Stimulated activated CD8-positive, alpha-beta memory T cell treated with anti-CD3 and anti-CD28 coated beads, Interleukin-2, amount 100 ng/mL, for 1 hour (primary cell): ENCODE measurements around the gene SLFN5.
"Not testable (repeated sequence)": the region's sequence is repeated elsewhere in the genome, so short reads cannot be mapped to it uniquely, and the experiment has no call there.

Experiments used
- DNase-seq, 2 donors: peaks; one replicate each; pipeline ENCODE4 v3.0.0-alpha.2; 2020; ENCODE audit warnings: low read depth in 2 of 2

The SLFN5 gene

DNA sequence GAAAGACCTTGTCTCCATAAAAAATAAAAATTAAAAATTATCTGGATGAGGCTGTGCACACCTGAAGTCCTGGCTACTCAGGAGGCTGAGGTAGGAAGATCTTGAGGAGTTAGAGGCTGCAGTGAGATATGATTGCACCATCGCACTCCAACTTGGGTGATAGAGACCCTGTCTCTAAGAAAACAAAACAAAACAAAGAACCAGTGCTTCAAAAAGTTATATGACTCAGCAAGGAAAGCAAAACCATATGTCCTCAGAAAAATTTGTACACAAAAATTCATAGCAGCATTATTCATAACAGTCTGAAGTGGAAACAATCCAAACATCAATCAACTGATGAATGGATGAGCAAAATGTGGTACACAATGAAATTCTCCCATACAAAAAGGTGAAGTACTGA, 48.9 kb downstream of the SLFN5 start:
- no peak for DNase-seq

DNA sequence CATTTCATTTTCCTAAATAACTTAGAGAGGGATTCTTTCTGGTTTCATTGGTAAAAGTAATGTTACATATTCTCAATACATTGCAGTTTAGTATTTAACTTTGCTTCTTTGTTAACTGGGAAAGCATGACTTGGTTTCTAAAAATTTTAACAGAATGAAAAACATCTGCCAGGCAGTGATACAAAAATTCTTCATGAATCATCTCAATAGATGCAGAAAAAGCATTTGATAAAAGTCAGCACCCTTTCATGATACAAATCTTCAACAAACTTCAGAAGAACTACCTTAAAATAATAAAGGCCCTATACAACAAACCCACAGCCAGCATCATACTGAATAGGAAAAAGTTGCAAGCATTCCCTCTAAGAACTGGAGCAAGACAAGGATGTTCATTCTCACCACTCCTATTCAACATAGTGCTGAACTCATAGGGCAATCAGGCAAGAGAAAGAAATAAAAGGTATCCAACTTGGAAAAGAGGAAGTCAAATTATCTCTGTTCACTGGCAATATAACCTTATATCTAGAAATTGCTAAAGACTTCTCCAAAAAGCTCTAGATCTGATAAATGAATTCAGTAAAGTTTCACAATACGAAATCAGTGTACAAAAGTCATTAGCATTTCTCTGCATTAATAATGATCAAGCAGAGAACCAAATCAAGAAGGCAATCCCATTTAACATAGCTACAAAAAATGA, 50.4 kb downstream of the SLFN5 start:
- DNase-seq: no peak

DNA sequence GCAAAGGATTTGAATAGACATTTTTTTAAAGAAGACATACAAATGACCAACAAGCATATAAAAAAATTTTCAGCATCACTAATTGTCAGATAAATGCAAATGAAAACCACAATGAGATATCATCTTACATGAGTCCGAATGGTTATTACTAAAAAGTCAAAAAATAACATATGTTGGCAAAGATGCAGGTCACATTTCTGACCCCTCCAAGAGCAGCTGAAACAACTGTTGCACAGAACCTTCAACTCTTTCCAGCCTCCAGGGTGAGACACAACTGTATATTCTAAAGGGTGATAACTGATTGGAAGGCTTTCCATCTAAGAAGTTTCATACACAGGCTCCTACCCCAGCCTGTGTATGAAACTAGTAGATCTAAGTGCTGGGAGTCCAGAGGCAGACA, 51.9 kb downstream of the SLFN5 start:
- DNase-seq: no peak

DNA sequence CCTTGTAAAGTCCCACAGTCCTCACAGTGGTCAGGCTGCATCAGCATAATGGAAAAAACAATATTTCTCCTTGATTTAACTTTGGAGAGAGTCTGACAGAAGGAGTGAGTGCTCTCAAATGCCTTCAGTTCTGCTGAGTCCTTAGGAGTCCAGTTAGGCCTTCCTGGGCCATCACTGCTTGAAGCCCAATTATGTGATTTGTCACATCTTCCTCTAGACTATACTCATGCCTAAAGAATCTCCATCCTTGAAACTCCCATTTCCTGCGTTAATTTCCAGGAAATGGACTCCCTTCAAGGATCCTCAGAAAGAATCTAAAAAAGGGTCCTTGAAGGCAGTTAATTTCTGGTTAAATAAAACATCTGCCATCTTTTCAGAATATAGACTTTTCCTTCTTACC, 52.8 kb downstream of the SLFN5 start:
- no peak for DNase-seq

DNA sequence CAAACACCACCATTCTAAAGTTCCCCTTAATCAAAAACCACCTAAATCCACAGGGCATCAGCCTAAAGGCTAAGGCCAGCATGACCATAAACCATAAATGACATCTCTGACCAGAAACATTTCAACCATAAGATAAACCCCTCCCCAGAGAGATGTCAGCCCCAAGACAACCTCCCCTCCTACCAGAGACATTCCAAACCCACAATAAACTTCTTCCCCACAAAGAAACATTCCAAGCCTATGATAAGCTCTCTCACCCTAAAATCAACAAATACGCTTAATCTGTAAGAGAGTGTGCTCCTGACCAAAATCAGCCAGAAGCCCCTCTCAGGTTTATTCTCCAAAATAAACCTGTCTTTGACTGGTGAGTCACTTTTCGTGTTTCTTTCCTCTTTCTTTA, 54.8 kb downstream of the SLFN5 start:
- DNase-seq: no peak

DNA sequence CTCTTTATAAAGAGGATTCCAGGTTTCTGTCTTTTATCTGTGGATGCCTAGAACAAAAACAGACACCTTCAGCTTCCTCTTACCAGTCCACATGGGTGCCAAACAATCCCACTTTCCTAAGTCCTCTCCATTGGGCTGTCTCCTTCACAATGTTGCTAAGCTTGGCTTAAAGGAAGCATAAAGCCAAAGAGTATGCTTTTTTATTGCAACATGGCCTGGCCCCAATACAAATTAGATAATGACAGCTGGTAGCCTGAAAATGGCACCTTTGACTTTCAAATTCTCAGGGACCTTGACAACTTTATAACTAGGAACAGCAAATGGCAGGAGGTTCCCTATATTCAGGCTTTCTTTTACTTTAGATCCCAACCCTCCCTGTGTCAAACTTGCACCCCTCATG, 55.8 kb downstream of the SLFN5 start:
- DNase-seq: no peak

DNA sequence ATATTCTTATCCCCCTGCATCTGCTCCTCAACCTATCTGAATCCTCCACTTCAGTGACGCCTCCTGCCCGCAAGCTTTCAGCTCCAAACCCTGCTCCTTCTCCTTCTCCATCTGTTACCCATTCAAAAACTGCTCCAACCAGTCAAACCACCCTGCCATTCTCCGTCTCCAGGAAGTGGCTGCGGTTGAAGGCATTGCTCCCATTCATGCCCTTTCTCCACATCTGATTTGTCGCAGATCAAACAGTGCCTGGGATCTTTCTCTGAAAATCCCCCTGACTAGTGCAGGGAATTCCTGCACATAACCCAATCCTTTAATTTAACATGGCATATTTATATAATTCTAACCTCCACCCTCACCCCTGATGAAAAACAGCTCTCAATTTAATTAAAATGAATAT, 56.3 kb downstream of the SLFN5 start:
- no peak for DNase-seq

DNA sequence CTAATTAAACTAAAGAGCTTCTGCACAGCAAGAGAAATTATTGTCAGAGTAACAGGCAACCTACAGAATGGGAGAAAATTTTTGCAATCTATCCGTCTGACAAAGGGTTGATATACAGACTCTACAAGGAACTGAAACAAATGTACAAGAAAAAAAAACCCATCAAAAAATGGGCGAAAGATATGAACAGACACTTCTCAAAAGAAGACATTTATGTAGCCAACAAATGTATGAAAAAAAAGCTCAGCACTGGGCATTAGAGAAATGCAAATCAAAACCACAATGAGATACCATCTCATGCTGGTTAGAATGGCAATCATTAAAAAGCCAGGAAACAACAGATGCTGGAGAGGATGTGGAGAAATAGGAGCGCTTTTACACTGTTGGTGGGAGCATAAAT, 66.5 kb downstream of the SLFN5 start:
- not testable (repeated sequence) for DNase-seq

DNA sequence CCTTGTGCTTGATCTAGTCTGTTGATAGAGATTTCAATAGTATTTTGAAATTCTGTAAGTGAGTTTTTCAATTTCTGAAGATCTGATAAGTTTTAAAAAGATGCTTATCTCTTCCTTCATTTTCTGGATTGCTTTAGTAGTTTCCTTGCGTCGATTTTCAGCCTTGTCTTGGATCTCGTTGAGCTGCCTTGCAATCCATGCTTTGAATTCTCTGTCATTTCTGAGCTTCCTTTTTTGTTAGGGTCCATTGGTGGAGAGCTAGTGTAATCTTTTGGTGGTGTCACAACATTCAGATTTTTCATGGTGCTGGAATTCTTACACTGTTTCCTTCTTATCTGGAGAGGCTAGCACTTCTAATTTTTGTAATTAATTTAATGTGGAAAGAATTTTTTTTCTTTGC, 69.5 kb downstream of the SLFN5 start:
- DNase-seq: no peak

DNA sequence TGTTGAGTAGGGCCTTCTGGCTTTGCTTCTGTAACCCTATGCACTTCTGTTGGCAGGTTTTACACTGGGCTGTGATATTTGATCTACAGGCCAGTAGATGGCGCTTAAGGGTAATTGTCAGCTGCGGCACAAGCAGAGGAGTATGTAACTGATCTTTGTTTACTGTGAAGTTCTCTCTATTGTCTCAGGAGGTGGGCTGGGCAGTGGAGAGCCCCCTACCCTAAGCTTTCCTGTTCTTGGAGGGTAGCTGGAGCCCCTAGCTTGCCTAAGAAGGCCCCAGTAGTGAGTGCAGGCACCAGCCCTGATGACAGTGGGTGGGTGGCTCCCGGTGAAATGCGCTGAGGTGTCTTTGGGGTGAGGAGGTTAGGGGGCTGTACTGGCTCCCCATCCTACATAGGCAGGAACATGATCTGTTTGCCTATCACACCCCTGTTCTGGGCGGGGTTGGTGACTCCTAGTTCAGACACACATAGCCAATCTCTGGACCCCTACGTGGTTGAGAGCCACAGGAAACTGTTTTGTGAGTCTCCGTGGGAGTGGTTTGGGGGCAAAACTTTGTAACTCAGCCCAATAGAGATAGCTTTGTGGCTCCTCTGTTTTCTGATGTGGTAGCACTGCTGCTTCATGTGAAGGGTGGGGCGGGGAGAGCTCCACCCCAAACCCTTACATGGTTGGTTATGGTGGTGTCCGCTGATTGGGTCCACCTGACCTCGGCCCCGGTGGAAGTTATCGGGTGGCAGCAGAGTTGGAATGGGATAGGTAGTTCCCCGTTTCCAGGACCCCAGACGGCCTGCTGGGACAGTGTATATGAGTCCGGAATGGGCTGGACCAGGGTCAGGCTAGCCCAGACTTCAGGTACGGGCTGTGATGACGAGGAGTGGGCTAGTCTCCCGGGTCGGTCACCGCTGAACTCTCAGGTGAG, 70.2 kb downstream of the SLFN5 start:
- peak; percentile 57 to 79 for DNase-seq

DNA sequence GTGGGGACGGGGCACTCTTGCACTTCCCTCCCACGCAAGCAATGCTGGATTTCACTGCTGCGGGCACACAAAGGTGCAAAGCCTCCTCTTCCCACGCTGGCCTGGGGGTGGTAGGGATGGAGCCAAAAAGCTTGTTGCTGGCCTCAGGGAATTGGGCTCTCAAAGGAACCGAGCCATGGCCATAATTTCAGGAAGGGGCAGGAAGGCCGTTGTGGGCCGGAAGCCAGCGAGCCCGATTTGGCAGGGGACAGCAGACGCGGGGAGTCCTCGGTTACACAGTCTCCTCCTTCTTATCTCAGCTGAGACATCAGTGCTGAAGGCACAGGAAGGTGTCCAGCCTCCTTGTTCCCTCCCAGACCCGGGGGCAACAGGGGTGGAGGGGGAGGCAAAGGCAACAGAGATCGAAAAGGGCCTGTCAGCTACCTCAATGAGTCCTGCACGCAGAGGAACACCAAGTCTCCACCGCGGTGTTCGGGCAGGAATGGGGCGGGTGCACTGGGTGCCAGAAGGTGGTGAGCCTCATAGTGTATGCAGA, 71.1 kb downstream of the SLFN5 start:
- peak in 1 of 2 donors; percentile 7 for DNase-seq

DNA sequence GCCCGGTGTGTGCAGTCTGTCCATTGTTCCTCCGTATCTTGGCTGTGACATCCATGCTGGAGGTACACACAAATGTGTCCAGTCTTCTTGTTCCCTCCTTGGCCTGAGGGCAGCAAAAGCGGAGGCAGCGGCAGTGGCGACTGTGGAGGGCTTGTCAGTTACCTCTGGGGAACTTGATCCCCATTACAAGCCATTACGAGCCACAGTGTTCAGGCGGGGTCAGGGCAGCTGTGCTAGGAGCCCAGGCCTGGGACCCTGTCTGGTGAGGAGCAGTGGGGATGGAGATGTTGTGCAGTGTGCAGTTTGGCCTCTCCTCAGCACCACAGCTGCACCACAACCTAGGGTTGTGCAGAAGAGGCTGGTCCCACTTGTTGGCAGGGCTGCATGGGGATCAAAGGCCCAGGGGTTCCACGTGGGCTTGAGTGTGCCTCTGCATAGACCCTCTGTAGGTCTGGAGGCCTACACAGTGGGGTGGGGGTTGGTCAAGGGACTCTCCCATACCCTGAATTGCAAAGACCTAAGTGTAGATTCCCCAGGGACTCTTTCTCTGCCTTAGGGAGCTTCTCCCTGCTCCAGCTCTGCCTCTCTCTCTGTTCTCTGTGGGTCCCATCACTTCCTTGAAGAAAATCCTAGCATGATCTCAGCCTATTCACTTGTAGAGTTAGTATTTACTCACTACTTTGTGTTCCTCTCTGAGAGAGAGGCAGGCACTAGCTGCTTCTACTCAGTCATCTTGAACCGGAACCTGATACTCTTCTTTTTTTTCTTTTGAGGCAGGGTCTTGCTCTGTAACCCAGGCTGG, 71.7 kb downstream of the SLFN5 start:
- no peak for DNase-seq

DNA sequence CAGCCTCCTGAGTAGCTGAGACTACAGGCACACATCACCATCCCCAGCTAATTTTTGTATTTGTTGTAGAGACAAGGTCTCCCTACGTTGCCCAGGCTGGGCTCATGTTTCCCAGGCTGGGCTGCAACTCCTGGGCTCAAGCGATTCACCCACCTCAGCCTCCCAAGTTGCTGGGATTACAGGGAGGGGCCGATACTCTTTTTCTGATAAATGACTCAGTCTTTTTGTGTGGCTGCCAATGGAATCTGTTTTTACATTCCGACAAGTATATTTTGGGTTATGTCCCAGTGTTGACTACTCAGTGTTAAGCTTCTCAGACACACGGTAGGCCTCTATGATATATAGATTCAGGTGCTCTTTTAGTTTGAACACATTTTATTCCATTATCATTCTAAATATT, 72.4 kb downstream of the SLFN5 start:
- no peak for DNase-seq

DNA sequence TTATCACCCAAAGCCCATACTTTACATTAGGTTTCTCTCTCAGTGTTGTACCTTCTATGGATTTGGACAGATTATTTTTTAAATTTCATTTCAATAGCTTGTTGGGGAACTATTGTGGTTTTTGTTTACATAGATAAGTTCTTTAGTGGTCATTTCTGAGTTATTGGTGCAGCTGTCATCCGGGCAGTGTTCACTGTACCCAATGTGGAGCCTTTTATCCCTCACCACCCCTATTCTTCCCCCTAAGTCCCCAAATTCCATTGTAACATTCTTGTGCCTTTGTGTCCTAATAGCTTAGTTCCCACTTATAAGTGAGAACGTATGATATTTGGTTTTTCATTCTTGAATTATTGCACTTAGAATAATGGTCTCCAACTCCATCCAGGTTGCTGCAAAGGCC, 73.1 kb downstream of the SLFN5 start:
- no peak for DNase-seq

DNA sequence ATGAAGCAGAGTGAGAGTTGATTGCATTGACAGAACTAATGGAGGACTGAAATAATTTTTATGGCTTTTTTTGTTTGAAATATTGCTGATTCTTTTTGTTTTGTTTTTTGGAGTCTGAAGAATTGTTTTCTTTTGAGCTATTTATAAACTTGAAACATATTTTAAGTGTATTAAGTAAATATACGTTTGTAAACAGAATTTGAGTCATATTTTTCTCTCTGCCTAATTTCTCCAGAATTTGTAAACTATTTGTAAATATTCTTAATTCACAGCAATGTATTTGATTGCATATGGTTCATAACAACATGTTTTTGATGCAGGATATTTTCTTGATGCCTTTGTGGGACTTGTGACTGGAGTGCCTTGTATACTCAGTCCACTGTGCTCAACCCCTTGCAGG, 79.9 kb downstream of the SLFN5 start:
- DNase-seq: no peak
